ENCODE data around the gene GAS7.

GAS7 gene

DNA sequence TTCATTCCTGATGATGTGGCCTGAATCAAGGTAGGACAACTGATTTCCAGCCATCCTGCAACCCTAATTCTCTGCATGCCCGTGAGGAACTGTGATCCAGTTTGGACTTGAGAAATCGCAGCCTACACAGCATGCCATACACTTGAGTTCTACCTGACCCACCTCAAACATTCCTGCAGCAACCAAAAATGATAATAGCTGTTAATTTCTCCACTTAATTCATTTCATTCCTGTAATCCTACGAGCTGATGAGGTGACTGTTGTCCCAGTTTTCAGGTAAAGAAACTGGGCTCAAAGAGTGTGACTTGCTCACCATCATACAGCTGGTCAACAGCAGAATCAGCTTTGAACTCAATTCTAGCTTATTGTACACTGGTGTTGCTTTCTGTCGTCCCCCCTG lies 2.2 kb upstream of the GAS7 start:
- DNase-seq (ENCODE audit: low spot score): no peak

DNA sequence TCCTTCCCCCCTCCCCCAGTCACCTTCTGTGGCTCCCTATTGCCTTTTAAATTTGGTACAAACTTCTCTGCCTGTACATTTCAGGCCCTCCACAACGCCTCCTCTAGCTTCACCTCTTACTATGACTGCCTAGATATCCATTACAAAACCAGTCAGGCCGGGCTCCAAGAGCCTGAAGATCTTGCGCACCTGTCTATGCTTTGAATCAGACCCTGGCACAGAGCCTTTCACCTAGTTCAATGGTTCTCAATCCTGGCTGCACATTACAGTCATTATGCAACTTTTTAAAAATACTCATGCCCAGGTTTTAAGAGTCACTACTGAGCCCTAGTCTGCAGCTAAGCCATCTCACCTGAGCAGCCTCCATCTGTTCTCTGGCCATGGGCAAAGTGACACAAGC lies 1.6 kb upstream of the GAS7 start:
- no peak for DNase-seq (ENCODE audit: low spot score)

DNA sequence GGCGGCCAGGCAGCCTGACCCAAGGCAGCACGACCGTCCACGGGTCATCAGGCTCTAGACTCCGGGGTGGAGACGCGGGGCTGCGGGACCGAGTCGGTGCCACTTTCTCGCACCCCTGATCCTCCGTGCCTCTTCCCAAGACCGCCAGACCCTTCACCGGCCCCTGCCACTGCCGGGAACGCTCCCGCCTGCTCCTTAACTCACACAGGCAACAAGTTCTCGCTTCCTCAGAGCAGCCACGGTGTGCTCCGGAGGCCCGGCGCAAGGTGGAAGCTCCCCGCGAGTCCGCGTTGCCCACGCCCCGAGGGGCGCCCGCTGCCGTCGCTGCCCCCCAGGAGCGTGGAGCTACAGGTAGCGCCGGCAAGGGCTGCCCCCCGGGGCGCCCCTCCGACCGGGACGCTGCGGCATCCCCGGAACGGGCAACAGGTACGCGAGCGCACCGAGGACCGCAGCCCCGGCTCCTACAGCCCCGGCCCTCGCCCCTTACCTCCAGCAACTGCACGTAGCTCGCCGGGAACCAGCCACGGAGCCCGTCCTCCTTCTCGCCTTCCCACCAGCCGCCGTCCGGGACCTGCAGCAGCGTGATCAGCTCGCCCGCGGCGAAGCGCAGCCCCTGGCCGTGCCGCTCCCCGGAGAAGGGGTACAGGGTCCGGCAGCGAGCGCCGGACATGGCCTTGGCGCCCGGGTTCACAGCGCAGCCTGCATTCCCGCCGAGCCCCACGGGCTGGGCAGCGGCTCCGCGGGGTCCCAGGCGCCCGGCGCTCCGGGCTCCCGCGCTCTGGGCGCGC lies 491 bp downstream of the GAS7 start:
- no peak for DNase-seq (ENCODE audit: low spot score)

DNA sequence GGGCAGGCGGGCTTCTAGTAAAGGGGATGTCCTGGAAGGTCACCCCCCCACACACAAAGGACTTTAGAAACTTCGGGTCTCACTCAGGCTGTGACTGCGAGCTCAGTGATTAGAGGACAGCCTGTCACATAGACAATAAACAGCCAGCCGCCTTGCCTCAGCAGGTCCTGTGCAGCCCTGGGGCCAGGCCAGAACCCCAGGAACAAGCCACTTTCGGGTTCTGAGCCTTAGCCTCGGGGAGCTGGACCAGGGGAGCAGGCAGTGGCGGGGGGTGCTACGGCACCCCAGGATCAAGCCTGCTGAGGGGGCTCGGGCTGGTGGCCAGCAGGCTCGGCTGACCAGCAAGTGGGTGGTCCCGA lies 1.1 kb downstream of the GAS7 start:
- DNase-seq (ENCODE audit: low spot score): no peak

DNA sequence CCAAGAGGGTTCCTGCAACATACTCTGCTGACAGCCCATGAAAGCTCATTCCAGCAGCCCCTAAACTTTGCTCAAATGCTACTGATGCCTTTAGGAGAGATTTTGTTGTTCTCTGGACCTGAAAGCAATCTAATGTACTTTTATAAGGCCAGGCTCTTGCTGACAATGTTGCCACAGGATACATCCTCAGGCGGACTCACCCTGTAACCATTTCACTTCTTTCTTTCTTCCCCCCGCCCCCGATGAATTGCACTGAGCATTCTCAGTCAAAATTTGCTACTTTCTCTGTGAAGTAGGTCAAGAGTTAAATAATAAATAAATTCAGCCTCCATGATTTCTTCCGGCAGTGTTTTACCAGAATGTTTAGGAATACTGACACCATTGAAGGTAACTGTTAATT lies 1.5 kb downstream of the GAS7 start:
- no peak for DNase-seq (ENCODE audit: low spot score)

DNA sequence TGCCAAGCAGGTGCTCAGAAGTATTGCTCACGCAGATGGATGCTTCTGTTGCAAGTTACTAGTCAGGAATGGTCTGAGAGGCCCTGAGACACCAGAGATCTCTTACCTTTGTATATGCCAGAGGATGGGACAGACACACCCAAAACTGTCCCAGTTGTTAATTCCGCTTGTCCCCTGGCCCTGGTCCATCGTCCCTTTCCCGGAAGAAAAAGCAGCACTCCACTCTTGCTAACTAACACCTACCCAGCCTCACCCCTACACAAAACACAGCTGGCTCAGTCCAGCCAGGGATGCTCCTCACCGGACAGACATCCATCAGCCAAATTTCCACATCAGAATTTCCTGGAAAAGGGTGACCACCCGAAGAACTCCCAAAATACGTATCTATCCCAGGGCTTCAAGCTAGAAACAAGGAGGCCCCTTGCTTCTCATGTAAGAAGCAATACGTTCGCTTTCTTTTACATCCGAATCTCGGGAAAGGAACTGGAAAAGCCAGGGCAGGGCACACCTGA lies 2.0 kb downstream of the GAS7 start:
- DNase-seq (ENCODE audit: low spot score): no peak

DNA sequence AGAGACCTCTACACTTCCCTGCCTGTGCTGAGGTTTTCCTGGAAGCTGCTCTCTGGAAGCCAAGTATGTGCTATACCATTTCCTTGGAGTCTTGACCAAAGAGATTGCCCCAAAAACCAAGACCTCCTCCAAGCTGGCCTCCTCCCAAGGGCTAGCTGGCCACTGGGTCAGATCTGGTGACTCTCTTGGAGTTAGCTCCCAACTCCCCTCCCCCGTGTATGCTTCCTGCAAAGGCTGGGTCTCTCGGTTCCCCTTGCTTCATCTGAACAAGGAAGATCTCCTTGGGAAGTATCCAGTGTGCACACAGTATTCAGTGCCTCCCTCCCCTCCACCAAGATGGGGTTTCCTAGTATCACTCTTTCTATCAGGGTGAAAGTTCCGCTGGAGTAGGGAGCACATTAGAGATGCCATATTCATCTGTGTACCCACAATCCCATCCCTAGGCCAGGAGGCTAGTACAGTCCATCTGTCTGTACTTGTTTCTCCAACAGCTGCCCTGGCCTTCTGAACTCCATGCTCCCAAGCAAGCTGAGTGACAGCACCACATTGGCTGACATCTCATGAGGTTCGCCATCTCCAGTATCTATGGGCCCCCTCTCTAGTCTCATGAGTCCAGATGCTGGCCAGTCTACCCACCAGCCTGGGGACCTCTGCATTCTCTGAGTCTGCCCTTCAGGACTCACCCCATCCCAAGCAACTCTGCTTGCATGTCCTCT lies 3.2 kb downstream of the GAS7 start:
- no peak for DNase-seq (ENCODE audit: low spot score)

DNA sequence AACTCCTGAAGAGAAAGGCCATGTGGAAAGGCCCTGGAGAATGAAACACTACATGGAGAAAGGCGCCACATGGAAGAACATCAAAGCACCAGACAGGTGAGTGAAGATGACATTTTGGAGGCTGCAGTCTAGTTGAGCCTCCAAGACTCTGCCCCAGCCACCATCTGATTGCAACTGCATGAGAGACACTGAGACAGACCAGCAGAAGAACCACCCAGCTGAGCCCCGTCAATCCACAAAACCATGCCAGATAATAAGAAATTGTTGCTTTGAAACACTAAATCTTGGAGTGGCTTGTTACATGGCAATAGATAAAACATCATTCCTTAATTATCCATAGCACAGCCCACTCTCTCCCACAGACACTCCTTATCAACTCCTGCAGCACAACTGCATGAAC lies 4.8 kb downstream of the GAS7 start:
- no peak for DNase-seq (ENCODE audit: low spot score)

DNA sequence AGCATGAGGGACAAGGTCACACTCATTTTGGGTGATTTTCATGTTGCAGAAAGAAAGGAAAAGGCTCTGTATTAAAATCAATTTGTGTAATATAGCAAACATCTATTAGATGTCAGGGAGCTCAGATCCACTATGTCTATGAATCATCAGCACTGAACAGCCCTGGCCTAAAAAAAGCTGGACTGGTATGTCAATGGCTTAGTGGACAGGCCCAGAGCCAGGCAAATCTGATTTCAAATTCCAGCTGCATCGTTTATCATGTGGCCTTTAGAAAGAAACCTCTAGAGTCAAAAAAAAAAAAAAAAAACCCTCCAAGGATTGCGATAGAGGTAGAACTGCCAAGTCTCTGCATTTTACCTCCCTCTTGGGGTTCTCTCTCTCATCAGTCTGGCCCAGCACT lies 5.4 kb downstream of the GAS7 start:
- DNase-seq (ENCODE audit: low spot score): no peak

DNA sequence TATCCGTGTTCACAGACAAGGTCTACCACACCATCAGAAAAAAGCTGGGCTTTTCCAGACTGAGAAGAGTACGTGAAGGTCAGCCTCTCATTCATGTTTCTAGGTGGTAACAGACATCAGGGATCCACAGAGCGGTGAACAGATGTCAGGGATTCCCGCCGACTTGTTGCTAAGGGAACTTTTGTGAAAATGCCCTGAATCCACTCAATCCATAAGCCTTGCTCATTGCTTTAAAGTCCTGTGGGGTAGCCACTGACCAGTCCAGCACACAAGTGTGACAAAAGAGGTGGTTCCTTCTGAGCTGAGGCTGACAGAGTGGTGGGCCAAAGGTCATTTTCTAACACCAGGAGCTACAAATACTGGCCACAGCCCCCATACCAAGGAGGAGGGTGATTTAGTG lies 5.9 kb downstream of the GAS7 start:
- no peak for DNase-seq (ENCODE audit: low spot score)

DNA sequence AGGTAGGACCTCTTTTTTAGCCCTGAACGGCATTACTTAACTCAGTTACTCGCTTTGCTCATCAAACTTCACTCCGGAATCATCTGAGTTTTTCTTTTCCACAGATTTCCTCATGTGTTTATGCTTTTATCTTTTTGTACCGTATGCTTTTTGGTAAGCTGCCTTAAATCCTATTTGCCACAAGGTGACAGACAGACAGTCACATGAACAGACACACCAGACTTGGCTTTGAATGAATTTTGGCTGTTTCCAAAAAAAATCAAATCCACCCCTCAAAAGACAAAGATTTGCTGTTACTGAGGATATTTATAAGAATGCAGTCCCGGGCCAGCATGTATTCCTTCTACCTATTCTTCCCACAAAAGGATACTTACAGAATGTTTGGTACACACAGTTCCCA lies 10.9 kb downstream of the GAS7 start:
- no peak for DNase-seq (ENCODE audit: low spot score)

DNA sequence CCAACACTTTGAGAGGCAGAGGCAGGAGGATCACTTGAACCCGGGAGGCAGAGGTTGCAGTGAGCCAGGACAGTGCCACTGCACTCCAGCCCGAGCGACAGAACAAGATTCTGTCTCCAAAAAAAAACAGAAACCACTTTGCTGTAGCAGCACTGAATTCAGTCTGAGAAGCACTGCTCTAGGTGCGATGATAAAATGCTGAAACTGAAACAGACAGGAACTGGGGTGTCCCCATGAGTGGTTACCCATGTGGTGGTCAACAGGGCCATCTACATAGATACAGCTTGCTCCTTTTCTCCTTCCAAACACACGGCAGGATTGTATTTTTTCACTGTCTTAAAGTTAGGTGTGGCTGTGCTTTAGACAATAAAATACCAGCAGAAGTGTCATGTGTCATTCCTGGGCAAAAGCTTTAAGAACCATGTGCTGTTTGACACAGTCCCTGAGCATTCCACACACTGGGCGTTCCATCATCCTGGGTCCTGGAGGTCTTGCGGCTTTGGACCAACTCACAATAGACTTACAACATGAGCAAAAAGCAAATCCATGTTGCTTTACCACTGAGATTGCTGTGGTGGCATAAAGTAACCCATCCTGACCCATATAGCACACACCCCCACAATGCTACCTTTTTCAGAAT lies 11.5 kb downstream of the GAS7 start:
- no peak for DNase-seq (ENCODE audit: low spot score)

DNA sequence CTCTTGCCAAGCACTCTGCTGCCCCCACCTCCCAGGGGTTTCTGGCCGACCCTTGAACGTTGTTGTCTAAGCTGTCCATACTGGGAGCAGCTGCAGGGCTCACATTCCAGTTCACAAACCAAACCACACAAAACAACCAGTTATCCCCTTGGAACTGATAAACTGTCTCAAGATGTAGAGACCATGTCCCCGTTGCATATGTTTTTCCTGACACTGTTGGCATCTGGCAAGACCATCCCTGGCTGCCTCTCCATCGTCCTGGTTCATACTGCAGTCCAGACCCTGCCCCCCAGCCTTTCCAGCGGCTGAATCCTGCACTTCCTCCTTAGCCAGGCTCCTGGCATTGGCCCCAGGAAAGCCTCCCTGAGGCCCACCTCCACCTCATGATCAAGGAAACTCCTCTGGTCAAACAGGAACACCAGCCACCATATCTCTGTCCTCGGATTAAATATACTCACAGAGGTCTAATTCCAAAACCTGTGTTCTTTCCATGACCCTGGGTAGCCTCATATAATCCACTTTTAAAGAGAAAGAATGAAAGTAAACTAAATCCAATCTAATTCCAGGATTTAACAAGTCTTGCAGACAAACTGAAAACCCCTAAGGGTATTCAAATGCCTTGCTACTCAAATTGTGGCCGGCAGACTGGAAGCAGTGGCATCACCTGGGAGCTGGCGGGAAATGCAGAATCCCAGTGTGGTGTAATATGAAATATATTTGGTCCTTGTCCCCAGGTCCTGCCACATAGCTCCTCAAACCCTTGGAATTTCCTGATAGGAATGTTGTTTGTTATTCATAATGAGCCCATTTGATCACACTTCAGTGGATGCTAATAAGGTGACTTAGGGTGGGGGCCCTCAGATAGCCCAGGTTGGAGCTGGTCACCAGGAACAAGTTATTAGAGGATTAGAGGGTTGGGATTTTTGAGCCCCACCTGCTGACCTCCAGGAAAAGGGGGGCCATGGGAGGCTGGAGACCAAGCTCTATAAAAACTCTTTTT lies 14.2 kb downstream of the GAS7 start:
- DNase-seq (ENCODE audit: low spot score): no peak

DNA sequence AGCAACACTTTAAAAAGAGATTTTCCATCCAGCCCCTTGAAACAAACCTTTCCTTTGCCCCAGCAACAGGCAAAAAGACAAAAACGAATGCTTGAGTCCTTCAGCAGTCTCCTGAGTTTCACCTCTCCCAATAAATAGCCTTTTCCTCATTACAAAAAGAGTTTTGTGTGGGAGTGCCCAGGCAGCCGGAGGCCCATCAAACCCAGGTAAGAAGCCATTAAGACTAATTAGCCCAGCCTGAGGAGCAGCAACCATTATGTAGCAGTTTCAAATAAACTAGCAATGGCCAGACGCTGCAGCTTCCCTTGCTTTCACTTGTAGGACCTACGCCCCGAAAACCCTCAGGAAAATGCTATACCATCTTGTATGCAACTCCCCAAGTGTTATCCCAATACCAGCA lies 15.6 kb downstream of the GAS7 start:
- DNase-seq (ENCODE audit: low spot score): no peak

DNA sequence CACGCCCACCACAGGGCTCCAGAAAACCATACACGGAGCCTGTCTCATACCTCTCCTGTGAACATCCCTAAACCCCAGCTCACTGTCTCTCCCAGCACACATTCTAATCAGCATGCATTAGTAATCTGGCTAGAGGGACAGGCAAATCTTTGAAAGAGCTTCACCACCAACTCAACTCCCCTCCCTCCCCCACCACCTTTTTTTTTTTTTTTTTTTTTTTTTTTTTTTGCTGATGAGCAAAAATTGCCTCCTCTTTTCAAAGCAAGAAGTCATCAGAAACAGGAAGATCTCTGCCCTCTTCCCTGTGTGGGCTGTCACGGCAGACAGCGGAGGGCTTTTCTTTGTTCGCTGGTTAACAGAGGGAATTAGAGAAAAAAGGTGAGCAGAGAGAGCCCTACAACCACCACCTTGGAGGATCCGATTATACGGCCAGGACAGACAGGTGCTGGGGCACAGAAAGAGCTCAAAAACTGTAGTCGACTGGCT lies 19.9 kb downstream of the GAS7 start:
- no peak for DNase-seq (ENCODE audit: low spot score)

DNA sequence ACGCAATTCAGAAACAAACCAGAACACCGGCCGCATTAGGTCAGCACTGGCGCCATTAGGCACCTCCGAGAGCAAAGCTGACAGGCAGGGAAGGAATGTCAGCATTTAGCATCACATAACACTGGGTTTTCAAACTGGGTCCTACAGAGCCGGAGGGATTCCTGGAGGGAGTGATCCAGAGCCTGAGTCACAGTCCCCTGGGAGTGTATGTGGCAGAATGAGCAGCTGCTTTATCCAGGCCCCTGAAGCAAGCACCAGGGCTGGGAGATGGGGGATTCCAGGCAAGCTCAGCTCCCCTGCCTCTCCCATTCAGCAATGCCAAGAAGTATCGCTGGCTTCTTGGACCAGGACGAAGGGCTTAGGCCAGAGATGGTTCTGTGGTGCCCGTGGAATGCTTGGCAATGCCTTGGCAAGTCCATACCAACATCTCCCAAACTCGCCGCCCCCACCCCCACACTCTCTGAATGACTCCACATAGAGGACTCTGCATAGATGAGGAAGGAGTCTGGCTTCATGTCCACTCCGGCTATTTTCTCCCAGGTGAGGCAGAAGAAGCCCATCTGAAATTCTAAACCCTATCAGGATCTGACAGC lies 20.4 kb downstream of the GAS7 start:
- peak; percentile 24 for DNase-seq (ENCODE audit: low spot score)

DNA sequence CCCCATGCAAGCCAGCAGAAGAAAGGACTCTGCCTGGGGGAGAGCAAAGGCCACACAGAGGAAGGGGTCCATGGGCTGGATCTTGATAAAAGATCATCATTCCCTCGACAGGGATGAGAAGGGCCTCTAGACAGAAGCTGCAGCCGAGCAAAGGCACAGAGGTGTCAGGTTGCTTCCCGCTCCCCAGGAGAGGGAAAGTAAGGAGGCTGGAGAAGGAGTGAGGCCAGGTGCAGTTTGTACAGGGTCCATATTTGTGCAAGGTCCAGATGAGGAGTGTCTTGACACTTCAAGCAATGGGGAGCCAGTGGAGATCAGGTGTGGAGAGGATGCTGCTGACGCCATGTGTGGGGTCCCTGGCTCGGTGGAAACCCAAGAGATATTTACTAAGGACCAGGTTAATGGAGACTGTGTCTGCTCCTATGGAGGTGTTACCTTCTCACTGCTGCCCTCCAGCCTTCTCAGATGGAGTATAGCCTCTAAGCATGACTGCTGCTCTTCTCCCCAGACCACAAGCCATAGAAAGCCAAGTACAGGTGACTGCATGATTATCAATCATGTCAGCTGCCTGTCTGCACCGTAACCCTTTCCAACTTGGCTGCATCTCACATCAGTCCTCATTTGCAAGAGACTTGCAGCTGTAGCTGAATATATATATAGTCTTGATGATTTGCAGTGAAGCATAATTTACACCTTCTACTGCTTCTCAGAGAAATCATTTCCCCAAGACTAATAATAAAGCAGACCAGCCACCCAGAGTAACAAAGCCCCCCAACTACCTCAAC lies 21.1 kb downstream of the GAS7 start:
- DNase-seq (ENCODE audit: low spot score): no peak

DNA sequence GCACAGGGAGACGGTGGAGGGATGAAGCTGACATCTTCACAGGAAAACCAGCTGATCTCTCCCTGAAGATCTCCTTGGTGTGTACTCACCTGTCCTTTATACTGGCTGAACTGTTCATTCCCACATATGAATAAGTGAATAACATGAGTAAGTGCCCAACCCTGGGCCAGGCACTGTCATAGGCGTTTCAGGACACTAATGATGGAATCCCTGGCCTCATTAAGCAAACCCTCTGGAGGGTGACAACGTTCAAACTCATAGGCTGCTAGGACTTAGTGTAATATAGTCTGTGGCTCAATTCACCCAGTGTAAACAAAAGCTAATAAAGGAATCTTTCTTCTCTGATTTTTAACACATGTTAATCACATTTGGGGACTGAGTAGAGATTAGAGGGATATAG lies 24.5 kb downstream of the GAS7 start:
- no peak for DNase-seq (ENCODE audit: low spot score)

DNA sequence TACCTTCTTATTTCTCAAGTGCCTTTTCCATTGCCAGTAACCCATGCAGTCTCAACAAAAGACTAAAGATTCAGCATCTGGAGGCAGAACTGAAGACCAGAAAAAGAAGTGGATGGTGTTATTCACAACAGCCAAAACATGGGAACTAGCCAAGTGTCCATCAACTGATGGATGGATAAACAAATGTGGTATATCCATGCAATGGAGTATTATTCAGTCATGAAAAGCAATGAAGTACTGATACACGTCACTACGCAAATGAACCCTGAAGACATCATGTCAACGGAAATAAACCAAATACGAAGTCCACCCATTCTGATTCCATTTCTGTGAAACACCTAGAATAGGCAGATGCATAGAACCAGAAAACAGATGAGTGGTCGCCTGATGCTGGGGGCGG lies 25.6 kb downstream of the GAS7 start:
- no peak for DNase-seq (ENCODE audit: low spot score)

DNA sequence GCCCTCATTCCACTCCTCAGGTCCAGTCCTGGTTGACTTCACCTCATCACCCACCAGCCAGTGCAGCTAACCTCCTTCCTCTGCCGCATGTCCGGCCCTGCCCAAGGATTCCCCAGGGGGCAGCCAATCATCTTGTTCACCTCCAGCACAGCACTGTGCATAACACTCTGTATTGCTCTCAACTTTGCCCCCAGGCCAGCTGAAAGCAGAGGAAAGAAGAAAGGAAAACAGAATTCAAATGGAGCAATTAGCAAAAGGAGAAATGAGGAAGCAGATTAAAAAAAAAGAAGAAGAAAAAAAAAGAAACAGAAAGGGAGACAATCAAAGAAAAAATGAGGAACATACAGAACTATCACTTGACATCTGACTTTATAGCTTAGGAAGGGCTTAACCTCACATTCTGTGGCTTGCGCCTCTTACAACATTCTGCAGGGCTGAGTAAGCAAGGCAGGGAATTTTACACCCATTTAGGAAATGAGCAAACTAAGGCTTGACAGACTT lies 26.1 kb downstream of the GAS7 start:
- no peak for DNase-seq (ENCODE audit: low spot score)

All from COLO829 (cell line).